GM21360 (cell line): Measurements from ENCODE around the gene USP44.

Source experiments
- ATAC-seq: cut with Tn5 transposase; IDR thresholded peaks from one replicate; pipeline ENCODE4 v1.9.1; 2021; ENCODE audit warnings: mild to moderate bottlenecking, moderate library complexity; ENCODE audit not compliant: unreplicated experiment

The USP44 gene

GRCh38 chr12:95548539-95549391, 2.5 kb downstream of the USP44 start:
- ATAC-seq = peak; percentile 49

- ATAC-seq = peak; percentile 21
These were observed 3.2 kb downstream of the USP44 start for GRCh38 chr12:95548056-95548538.

GRCh38 chr12:95547522-95548055, 3.7 kb downstream of the USP44 start:
- ATAC-seq = peak; percentile 21

- ATAC-seq = no peak
These were observed 4.8 kb downstream of the USP44 start for GRCh38 chr12:95546491-95546813.

GRCh38 chr12:95545731-95546490, 5.4 kb downstream of the USP44 start:
- no peak for ATAC-seq

- no peak for ATAC-seq
These were observed 6.0 kb downstream of the USP44 start for GRCh38 chr12:95545303-95545702.

- no peak for ATAC-seq
These were observed 6.5 kb downstream of the USP44 start for GRCh38 chr12:95544756-95545155.

- ATAC-seq = no peak
These were observed 8.0 kb downstream of the USP44 start for GRCh38 chr12:95543305-95543704.

- ATAC-seq = no peak
These were observed 9.8 kb downstream of the USP44 start for GRCh38 chr12:95541436-95541835.

- ATAC-seq = no peak
These were observed 12.6 kb downstream of the USP44 start for GRCh38 chr12:95538656-95539055.

- no peak for ATAC-seq
These were observed 13.3 kb downstream of the USP44 start for GRCh38 chr12:95538006-95538405.

GRCh38 chr12:95533985-95534384, 17.3 kb downstream of the USP44 start:
- no peak for ATAC-seq

GRCh38 chr12:95532851-95533250, 18.4 kb downstream of the USP44 start:
- no peak for ATAC-seq

- ATAC-seq = no peak
These were observed 21.5 kb downstream of the USP44 start for GRCh38 chr12:95529693-95530225.

- no peak for ATAC-seq
These were observed 22.8 kb downstream of the USP44 start for GRCh38 chr12:95528431-95528830.

- ATAC-seq = no peak
These were observed 28.6 kb downstream of the USP44 start for GRCh38 chr12:95522692-95523091.

GRCh38 chr12:95520816-95521215, 30.5 kb downstream of the USP44 start:
- no peak for ATAC-seq

GRCh38 chr12:95518944-95519343, 32.3 kb downstream of the USP44 start:
- ATAC-seq = no peak

GRCh38 chr12:95517246-95517645, 34.0 kb downstream of the USP44 start:
- ATAC-seq = no peak

- no peak for ATAC-seq
These were observed 34.5 kb downstream of the USP44 start for GRCh38 chr12:95516757-95517156.

- no peak for ATAC-seq
These were observed 36.1 kb downstream of the USP44 start for GRCh38 chr12:95515197-95515596.

GRCh38 chr12:95513599-95513998, 37.7 kb downstream of the USP44 start:
- ATAC-seq = no peak
